Retinal pigment epithelial cell (primary cell): ENCODE data around the gene DTX3L.

Experiments
- DNase-seq: peaks from one replicate; pipeline ENCODE4 v3.0.0-alpha.2; 2010; ENCODE audit warnings: low read depth
- H3K4me3 ChIP-seq: 2 replicates; pipeline ENCODE4 v1.5.1; 2011; ENCODE audit warnings: mild to moderate bottlenecking, low read length, control low read depth, moderate library complexity
- CTCF ChIP-seq: conservative IDR thresholded peaks from 2 replicates; pipeline ENCODE4 v1.5.1; 2011; ENCODE audit warnings: low read depth, low read length, control low read depth, inconsistent platforms

DTX3L gene

GRCh38 chr3:122577409-122578031 lies 13.4 kb downstream of the DTX3L start, which contains the start of gene PARP15:
Gene PARP15, plus strand, starts transcription at chr3:122577650. Its CDS starts 18 bp downstream, at chr3:122577668.
- no peak for DNase-seq
- no peak for TF ChIP-seq CTCF
- H3K4me3 ChIP-seq, result peak within 1 kb of the TSS; percentile 48

GRCh38 chr3:122578069-122578740 lies 14.1 kb downstream of the DTX3L start:
- no peak for TF ChIP-seq CTCF
- no peak for DNase-seq
- peak overlapping the region; percentile 48 for H3K4me3 ChIP-seq

DNA sequence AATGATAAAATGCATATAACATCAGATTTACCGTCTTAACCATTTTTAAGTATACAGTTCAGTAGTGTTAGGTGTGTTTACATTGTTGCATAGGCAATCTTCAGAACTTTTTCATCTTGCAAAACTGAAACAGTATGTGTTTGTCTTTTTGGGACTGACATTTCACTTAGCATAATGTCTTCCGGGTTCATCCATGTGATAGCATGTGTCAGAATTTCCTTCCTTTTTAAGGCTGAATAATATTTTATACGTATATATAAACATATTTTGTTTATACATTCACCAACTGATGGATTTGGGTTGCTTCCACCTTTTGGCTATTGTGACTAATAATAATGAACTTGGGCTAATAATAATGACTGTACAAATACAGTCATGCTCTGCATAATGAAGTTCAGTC lies 16.3 kb downstream of the DTX3L start:
- no peak for TF ChIP-seq CTCF
- no peak for DNase-seq
- no peak overlapping the region for H3K4me3 ChIP-seq

GRCh38 chr3:122581622-122582021 lies 17.5 kb downstream of the DTX3L start:
- no peak for TF ChIP-seq CTCF
- H3K4me3 ChIP-seq, result no peak overlapping the region
- DNase-seq, result no peak

GRCh38 chr3:122582390-122582789 lies 18.3 kb downstream of the DTX3L start:
- no peak for TF ChIP-seq CTCF
- no peak for DNase-seq
- no peak overlapping the region for H3K4me3 ChIP-seq

GRCh38 chr3:122586098-122586497 lies 22.0 kb downstream of the DTX3L start:
- no peak overlapping the region for H3K4me3 ChIP-seq
- no peak for TF ChIP-seq CTCF
- DNase-seq, result no peak

DNA sequence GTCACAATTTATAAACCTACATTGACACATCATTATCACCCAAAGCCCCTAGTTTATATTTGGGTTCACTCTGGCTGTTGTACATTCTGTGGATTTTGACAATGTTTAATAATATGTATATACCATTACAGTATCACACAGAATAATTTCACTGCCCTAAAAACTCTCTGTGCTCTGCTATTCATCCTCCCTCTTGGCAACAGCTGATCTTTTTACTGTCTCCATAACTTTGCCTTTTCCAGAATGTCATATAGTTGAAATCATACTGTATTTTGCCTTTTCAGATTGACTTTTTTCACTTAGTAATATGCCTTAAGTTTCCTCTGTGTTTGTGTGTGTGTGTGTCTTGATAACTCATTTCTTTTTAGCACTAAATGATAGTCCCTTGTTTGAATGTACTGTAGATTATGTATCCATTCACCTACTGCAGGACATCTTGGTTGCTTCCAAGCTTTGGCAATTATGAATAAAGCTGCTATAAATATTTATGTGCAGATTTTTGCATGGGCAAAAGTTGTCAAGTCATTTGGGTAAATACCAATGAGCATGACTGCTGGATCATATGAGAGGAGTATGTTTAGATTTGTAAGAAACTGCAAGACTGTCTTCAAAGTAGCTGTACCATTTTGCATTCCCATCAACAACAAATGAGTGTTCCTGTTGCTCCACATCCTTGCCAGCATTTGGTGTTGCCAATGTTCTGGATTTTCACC lies 22.8 kb downstream of the DTX3L start:
- no peak for DNase-seq
- H3K4me3 ChIP-seq, result no peak overlapping the region
- TF ChIP-seq CTCF, result no peak
